Occipital lobe (tissue), 2 donors: Measurements from ENCODE around the gene AGBL4. TPM values are rescaled to one million over a fixed set of nuclear protein-coding genes. Genes with fewer than 3 reads are reported as not detected.

Experiments
- DNase-seq: peaks from one replicate; lab custom pipeline; 2025; lab: John Stamatoyannopoulos, UW
- total RNA-seq: library from RNA; depleted of rRNA; stranded (reverse); fragments of >200 nt; gene quantifications from one replicate; pipeline ENCODE4 v1.2.3, GENCODE V29; 2014

AGBL4 gene
- total RNA-seq, 1 donor from 2014 or later: 3.4 TPM

GRCh38 chr1:48661726-48662463 is 1361.9 kb downstream of the AGBL4 start:
- DNase-seq: no peak

GRCh38 chr1:48659801-48660200 is 1364.0 kb downstream of the AGBL4 start:
- DNase-seq: no peak

GRCh38 chr1:48657413-48657812 is 1366.3 kb downstream of the AGBL4 start:
- no peak for DNase-seq

- DNase-seq: no peak
These were observed 1369.0 kb downstream of the AGBL4 start for GRCh38 chr1:48654606-48655210.

GRCh38 chr1:48652334-48652733 is 1371.4 kb downstream of the AGBL4 start:
- no peak for DNase-seq

- no peak for DNase-seq
These were observed 1373.9 kb downstream of the AGBL4 start for GRCh38 chr1:48649880-48650279.

- DNase-seq: no peak
These were observed 1377.9 kb downstream of the AGBL4 start for GRCh38 chr1:48645883-48646282.

GRCh38 chr1:48644905-48645605 is 1378.7 kb downstream of the AGBL4 start:
- DNase-seq: no peak

- DNase-seq: no peak
These were observed 1379.4 kb downstream of the AGBL4 start for GRCh38 chr1:48644190-48644900.

- DNase-seq: no peak
These were observed 1380.6 kb downstream of the AGBL4 start for GRCh38 chr1:48643193-48643592.

- DNase-seq: no peak
These were observed 1382.8 kb downstream of the AGBL4 start for GRCh38 chr1:48640836-48641492.

GRCh38 chr1:48629867-48630266 is 1393.9 kb downstream of the AGBL4 start:
- no peak for DNase-seq

GRCh38 chr1:48627486-48627885 is 1396.3 kb downstream of the AGBL4 start:
- DNase-seq: no peak

- no peak for DNase-seq
These were observed 1404.2 kb downstream of the AGBL4 start for GRCh38 chr1:48619539-48619938.

- DNase-seq: no peak
These were observed 1406.5 kb downstream of the AGBL4 start for GRCh38 chr1:48617252-48617651.

GRCh38 chr1:48616710-48617109 is 1407.0 kb downstream of the AGBL4 start:
- DNase-seq: no peak

GRCh38 chr1:48611841-48612240 is 1411.9 kb downstream of the AGBL4 start:
- no peak for DNase-seq

GRCh38 chr1:48610628-48611542 is 1412.9 kb downstream of the AGBL4 start:
- DNase-seq: no peak

GRCh38 chr1:48608882-48609281 is 1414.9 kb downstream of the AGBL4 start:
- DNase-seq: no peak

- DNase-seq: no peak
These were observed 1420.5 kb downstream of the AGBL4 start for GRCh38 chr1:48603222-48603621.
